ENCODE measurements around the gene AAK1. TPM values are rescaled to one million over a fixed set of nuclear protein-coding genes. Genes with fewer than 3 reads are reported as not detected.

AAK1 gene
- polyA plus RNA-seq, 1 experiment: 23.3 TPM

DNA sequence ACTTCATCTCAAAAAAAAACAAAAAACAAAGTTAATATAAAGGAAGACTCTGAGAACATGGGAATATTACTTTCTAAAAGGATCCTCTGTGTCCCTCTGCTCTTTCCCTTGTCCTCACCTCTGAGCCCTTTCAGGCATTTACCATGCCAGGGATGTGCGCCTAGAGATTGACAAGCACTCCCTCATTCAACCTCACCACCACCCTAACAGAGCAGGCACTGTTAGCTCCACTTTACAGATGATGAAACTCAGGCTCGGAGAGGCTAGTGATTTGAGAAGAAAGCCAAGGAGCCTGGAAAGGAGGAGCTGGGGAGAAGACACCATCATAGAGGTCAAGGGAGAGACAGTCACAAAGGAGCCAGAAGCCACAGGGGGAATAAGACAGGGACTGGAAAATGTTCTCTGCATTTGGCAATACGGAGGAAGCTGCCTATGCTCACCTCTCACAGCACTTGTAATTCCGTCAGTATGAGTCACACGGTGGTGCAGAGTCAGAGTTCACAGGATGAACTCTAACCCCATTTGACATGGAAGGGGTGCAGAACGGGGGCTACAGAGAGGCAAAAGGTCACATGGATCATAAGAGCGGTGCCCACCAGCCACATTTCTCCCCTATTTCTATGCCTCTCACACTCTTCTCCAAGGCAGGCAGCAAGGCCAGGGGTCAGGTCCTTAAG is 104.5 kb downstream of the AAK1 start:
- Histone ChIP-seq H3K4me3 (ENCODE audit: low read depth, low read length) (no peak overlapping the region), H3K27me3 (ENCODE audit: control insufficient read depth, insufficient read depth, low read length) (no peaks in the 10 kb centered on the region), H3K36me3 (ENCODE audit: control insufficient read depth, insufficient read depth, low read length) (peaks cover 8% of the 10 kb centered on the region)
- CTCF ChIA-PET: no interaction called here
- POLR2A ChIA-PET: no interaction called here
- TF ChIP-seq, protein P1, sequence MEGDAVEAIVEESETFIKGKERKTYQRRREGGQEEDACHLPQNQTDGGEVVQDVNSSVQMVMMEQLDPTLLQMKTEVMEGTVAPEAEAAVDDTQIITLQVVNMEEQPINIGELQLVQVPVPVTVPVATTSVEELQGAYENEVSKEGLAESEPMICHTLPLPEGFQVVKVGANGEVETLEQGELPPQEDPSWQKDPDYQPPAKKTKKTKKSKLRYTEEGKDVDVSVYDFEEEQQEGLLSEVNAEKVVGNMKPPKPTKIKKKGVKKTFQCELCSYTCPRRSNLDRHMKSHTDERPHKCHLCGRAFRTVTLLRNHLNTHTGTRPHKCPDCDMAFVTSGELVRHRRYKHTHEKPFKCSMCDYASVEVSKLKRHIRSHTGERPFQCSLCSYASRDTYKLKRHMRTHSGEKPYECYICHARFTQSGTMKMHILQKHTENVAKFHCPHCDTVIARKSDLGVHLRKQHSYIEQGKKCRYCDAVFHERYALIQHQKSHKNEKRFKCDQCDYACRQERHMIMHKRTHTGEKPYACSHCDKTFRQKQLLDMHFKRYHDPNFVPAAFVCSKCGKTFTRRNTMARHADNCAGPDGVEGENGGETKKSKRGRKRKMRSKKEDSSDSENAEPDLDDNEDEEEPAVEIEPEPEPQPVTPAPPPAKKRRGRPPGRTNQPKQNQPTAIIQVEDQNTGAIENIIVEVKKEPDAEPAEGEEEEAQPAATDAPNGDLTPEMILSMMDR (IDR thresholded peaks at IDR 0.05; ENCODE audit: insufficient read depth, low read depth, low read length): no peak
- no peak for DNase-seq (ENCODE audit: low read depth)

DNA sequence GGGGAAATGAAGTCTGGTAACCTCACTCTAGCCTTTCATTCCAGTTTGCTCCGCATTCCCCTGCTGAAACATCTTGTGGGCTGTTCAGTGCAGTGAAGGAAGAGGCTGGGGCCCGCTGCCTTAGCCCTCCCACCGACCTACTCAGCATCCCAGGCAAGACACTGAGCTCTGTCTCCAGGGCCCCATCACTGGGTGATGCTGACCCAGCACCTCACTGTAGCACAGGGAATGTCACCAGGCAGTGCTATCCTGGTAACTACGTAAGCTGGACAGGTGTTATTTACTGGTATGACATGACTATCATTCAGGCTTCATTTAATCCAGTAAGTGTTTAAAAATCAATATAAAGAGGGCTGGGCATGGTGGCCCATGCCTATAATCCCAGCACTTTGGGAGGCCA is 105.3 kb downstream of the AAK1 start:
- H3K36me3 ChIP-seq (ENCODE audit: control insufficient read depth, insufficient read depth, low read length): peaks cover 8% of the 10 kb centered on the region
- ChIA-PET POLR2A (no interaction called here), CTCF (interaction anchor here (0.9 kb wide), 1 partner anchor 10 kb away, joined by 3 read pairs; no protein-coding TSS in a partner anchor)
- no peak for DNase-seq (ENCODE audit: low read depth)
- no peaks in the 10 kb centered on the region for H3K27me3 ChIP-seq (ENCODE audit: control insufficient read depth, insufficient read depth, low read length)
- TF ChIP-seq, protein P1 (IDR thresholded peaks at IDR 0.05; ENCODE audit: insufficient read depth, low read depth, low read length): no peak
- H3K4me3 ChIP-seq (ENCODE audit: low read depth, low read length): no peak overlapping the region

DNA sequence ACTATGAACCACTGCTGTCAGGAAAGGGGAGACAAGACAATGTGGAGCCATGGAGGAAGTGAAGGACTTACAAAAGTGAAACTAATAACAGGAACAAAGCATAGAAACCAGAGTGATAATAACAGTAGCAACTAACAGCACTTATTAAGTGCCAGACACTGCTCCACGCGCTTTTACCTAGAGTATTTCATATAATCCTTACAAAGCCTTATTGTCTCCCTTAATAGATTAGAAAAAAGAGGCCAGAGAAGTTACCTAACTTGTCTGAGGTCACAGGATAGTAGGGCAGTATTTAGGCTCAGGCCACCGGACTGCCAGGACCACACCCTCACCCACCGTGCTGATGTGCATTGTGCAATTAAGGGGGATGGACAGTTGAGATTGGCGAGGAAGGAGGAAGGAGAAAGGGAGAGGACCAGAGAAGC is 107.7 kb downstream of the AAK1 start:
- TF ChIP-seq, protein P1 (IDR thresholded peaks at IDR 0.05; ENCODE audit: insufficient read depth, low read depth, low read length): no peak

DNA sequence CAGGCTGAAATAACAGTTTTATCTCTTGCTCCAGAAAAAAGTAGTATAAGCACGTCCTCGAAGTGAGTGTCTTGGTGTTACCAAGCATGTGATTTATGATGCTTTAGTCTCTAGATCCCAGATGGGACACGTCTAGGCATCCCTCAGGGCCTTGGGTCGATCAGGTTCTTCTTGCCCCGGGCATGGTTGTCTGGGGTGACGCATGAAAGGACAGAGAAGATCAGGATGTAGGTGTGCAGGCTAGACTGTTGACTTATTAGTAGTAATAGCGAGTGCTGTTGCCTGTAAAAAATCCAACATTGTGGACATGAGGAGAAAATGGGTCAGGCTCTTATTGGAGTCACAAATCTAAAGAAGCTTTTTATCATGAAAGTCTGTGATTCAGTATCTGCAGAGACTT is 112.4 kb downstream of the AAK1 start:
- DNase-seq (ENCODE audit: low read depth): no peak
- Histone ChIP-seq H3K36me3 (ENCODE audit: control insufficient read depth, insufficient read depth, low read length) (peaks cover 8% of the 10 kb centered on the region), H3K27me3 (ENCODE audit: control insufficient read depth, insufficient read depth, low read length) (no peaks in the 10 kb centered on the region), H3K4me3 (ENCODE audit: low read depth, low read length) (no peak overlapping the region)
- POLR2A ChIA-PET: no interaction called here
- TF ChIP-seq, protein P1 (IDR thresholded peaks at IDR 0.05; ENCODE audit: insufficient read depth, low read depth, low read length): no peak
- CTCF ChIA-PET: no interaction called here

More for the DNA sequence above, 107.7 kb downstream of the AAK1 start:
- no peak for DNase-seq (ENCODE audit: low read depth)
- H3K36me3 ChIP-seq (ENCODE audit: control insufficient read depth, insufficient read depth, low read length): peaks cover 8% of the 10 kb centered on the region
- H3K4me3 ChIP-seq (ENCODE audit: low read depth, low read length): no peak overlapping the region
- CTCF ChIA-PET: interaction anchor here (2.1 kb wide), 1 partner anchor 11 kb away, joined by 6 read pairs; no protein-coding TSS in a partner anchor
- H3K27me3 ChIP-seq (ENCODE audit: control insufficient read depth, insufficient read depth, low read length): no peaks in the 10 kb centered on the region
- POLR2A ChIA-PET: no interaction called here

DNA sequence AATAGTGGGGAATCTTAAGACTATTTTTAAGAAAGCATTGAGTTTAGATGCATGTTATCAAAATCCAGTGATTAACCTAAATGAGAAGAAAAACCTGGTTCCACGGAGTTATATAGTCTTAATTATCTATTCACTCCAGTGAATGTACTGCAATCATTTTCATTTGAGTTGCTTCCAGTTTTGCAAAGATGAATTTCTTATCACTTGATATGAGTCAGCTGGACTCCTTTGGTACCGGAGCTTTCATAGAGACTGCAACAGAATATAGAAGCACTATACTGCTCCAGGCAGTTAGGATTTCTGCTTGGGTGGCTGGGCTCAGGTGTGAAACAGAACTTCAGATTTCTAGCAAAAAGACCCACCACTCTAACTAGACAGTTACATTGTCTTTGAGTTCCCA is 114.1 kb downstream of the AAK1 start:
- TF ChIP-seq, protein P1 (IDR thresholded peaks at IDR 0.05; ENCODE audit: insufficient read depth, low read depth, low read length): no peak
- Histone ChIP-seq H3K36me3 (ENCODE audit: control insufficient read depth, insufficient read depth, low read length) (peaks cover 14% of the 10 kb centered on the region), H3K27me3 (ENCODE audit: control insufficient read depth, insufficient read depth, low read length) (no peaks in the 10 kb centered on the region), H3K4me3 (ENCODE audit: low read depth, low read length) (no peak overlapping the region)
- CTCF ChIA-PET: no interaction called here
- no peak for DNase-seq (ENCODE audit: low read depth)
- POLR2A ChIA-PET: no interaction called here

All from BJ (cell line).